Endothelial cell of umbilical vein (primary cell): ENCODE data around the gene GSTM4. TPM values are rescaled to one million over a fixed set of nuclear protein-coding genes. Genes with fewer than 3 reads are reported as not detected.

ENCODE experiments used
- BruUV-seq: library from RNA; stranded (reverse); fragments of 400-500 nt; replicated peaks from 2 replicates; lab custom pipeline; 2021; lab: Mats Ljungman, UMichigan
- CTCF ChIA-PET: fragments of 300-600, 350-600 bp; sonication (Branson Sonifier 250); formaldehyde crosslinking; loops from one replicate; lab custom pipeline; 2021; ENCODE audit warnings: antibody characterized with exemption, inconsistent platforms; lab: Charles Lee
- POLR2A ChIA-PET: fragments of 300-600, 350-600 bp; sonication (Branson Sonifier 250); formaldehyde crosslinking; loops from one replicate; lab custom pipeline; 2021; ENCODE audit warnings: antibody characterized with exemption, inconsistent platforms; lab: Charles Lee
- DNase-seq: peaks from one replicate; pipeline ENCODE4 v3.0.0-alpha.2; 2011; ENCODE audit warnings: low read depth, low spot score
- FAIRE-seq: peaks from 2 replicates; lab custom pipeline; 2011; peaks lifted over from hg19 to GRCh38; lab: Jason Lieb, UNC
- H2AFZ ChIP-seq: 2 replicates; pipeline ENCODE4 v1.6.0; 2012; ENCODE audit warnings: low read depth, low read length, control low read depth, inconsistent platforms
- H3K27ac ChIP-seq: 2 replicates; pipeline ENCODE4 v1.5.1; 2011; ENCODE audit warnings: low read depth, mild to moderate bottlenecking, control low read depth, low read length, moderate library complexity; ENCODE audit not compliant: insufficient read depth
- H3K27me3 ChIP-seq, 2 experiments: 2 replicates each; pipeline versions ENCODE4 v1.6.0 to v1.6.1; 2011; ENCODE audit warnings: low read length in 2 of 2, mixed read lengths in 1 of 2; ENCODE audit not compliant: control insufficient read depth in 2 of 2, insufficient read depth in 2 of 2
- H3K36me3 ChIP-seq, 2 experiments: 2 replicates in 1 of 2; 3 replicates in 1 of 2; pipeline ENCODE4 v1.5.1; 2011; ENCODE audit warnings: low read length in 2 of 2, mild to moderate bottlenecking in 1 of 2, moderate library complexity in 1 of 2; ENCODE audit not compliant: control insufficient read depth in 2 of 2, insufficient read depth in 2 of 2; ENCODE audit errors: extremely low read depth in 1 of 2
- H3K4me1 ChIP-seq: 3 replicates; pipeline ENCODE4 v1.5.1; 2011; ENCODE audit warnings: mild to moderate bottlenecking, low read length; ENCODE audit not compliant: control insufficient read depth, insufficient read depth; ENCODE audit errors: extremely low read depth
- H3K4me2 ChIP-seq: 2 replicates; pipeline ENCODE4 v1.6.1; 2011; ENCODE audit warnings: low read length, control low read depth, mixed read lengths; ENCODE audit not compliant: insufficient read depth
- H3K4me3 ChIP-seq, 3 experiments: fragments of 200-600 bp in 1 of 3; sonication (generic), shearing (Covaris generic) in 1 of 3; replicated peaks in 1 of 3; 2 replicates each; pipeline ENCODE4 v1.5.1; 2011 to 2016; ENCODE audit warnings: control low read depth in 3 of 3, low read length in 3 of 3, mild to moderate bottlenecking in 2 of 3, inconsistent platforms in 1 of 3, low read depth in 1 of 3, moderate library complexity in 1 of 3; ENCODE audit not compliant: insufficient read depth in 1 of 3
- H3K79me2 ChIP-seq: 2 replicates; pipeline ENCODE4 v1.6.0; 2012; ENCODE audit warnings: low read length, inconsistent platforms; ENCODE audit not compliant: control insufficient read depth, insufficient read depth
- H3K9ac ChIP-seq: replicated peaks from 2 replicates; pipeline ENCODE3; 2011; ENCODE audit warnings: low read length, control low read depth; ENCODE audit not compliant: insufficient read depth; ENCODE audit errors: extremely low read depth
- H3K9me1 ChIP-seq: replicated peaks from 3 replicates; pipeline ENCODE4 v1.6.0; 2011; ENCODE audit warnings: mild to moderate bottlenecking, low read length; ENCODE audit not compliant: control insufficient read depth, insufficient read depth; ENCODE audit errors: extremely low read depth
- H3K9me3 ChIP-seq: replicated peaks from 2 replicates; pipeline ENCODE4 v1.5.1; 2012; ENCODE audit warnings: low read length, inconsistent platforms; ENCODE audit not compliant: control insufficient read depth, insufficient read depth
- H4K20me1 ChIP-seq: replicated peaks from 2 replicates; pipeline ENCODE3; 2011; ENCODE audit warnings: mild to moderate bottlenecking, low read length; ENCODE audit not compliant: control insufficient read depth, insufficient read depth; ENCODE audit errors: extremely low read depth
- CTCF ChIP-seq, 2 donors: IDR thresholded peaks; 1 replicate in 1 of 2; 2 replicates in 1 of 2; pipeline ENCODE4 v1.5.1; 2011; ENCODE audit warnings: low read length in 2 of 2, mild to moderate bottlenecking in 2 of 2, moderate library complexity in 2 of 2, control low read depth in 1 of 2, inconsistent platforms in 1 of 2, low read depth in 1 of 2; ENCODE audit not compliant: insufficient read depth in 1 of 2; ENCODE audit errors: extremely low read depth in 1 of 2
- EZH2 ChIP-seq: IDR thresholded peaks from 2 replicates; pipeline ENCODE4 v1.6.1; 2012; ENCODE audit warnings: borderline replicate concordance, low read depth, mild to moderate bottlenecking, moderate library complexity, low read length, inconsistent platforms; ENCODE audit not compliant: severe bottlenecking
- GATA2 ChIP-seq: IDR thresholded peaks from 2 replicates; pipeline ENCODE4 v1.7.0; 2011; ENCODE audit warnings: low read depth, mild to moderate bottlenecking, moderate library complexity, mixed read lengths, low read length; ENCODE audit not compliant: insufficient read length, insufficient read depth
- POLR2AphosphoS5 ChIP-seq: IDR thresholded peaks from 2 replicates; pipeline ENCODE4 v1.6.1; 2012; ENCODE audit warnings: low read depth, mild to moderate bottlenecking, control low read depth, low read length, moderate library complexity; ENCODE audit not compliant: insufficient read depth
- dilution Hi-C: fragments of 300-500 bp; cut with MboI; formaldehyde crosslinking; loops from one replicate; pipeline ENCODE4 v1.15.0; 2019; ENCODE audit warnings: low sequenced_read_pairs; ENCODE audit not compliant: extremely low pct_ligation_motif_present
- intact Hi-C: fragments of 100-400 bp; cut with micrococcal nuclease; formaldehyde crosslinking; loops from one replicate; pipeline ENCODE4 v1.10.0; 2022
- polyA plus RNA-seq, 4 experiments: library from polyadenylated mRNA; depleted of rRNA in 3 of 4; stranded (reverse) in 3 of 4; unstranded in 1 of 4; fragments of >200 nt; gene quantifications; 2 replicates each; pipeline versions ENCODE4 v1.2.1 to v1.2.3, GENCODE V29; 2011 to 2012; ENCODE audit warnings: missing spikeins in 1 of 4
- total RNA-seq: library from RNA; stranded (reverse); gene quantifications from 2 replicates; pipeline ENCODE4 v1.2.3, GENCODE V29; 2021

GSTM4 gene
- total and polyA plus RNA-seq, 2 donors (not counting 3 experiments of a cell fraction or from before 2014, with no cell fraction given): 9.5 to 11.6 TPM

- TF ChIP-seq GATA2 (no peak), CTCF (IDR thresholded peaks at IDR 0.05; ENCODE audit: extremely low read depth in 1 of 2, insufficient read depth in 1 of 2, low read depth in 1 of 2, low read length in 2 of 2) (no peak), POLR2AphosphoS5 (no peak), EZH2 (no peak)
- H3K36me3 ChIP-seq: no peaks in the 10 kb centered on the region
- H3K4me2 ChIP-seq: no peak overlapping the region
- FAIRE-seq (no peak), DNase-seq (no peak)
- H3K9ac ChIP-seq: no peak overlapping the region
- no peaks in the 10 kb centered on the region for H4K20me1 ChIP-seq
- no peak overlapping the region for H3K27ac ChIP-seq
- intact Hi-C loops: loop anchor here (5.0 kb wide), 1 partner anchor 98 kb away; the partner anchor contains the start of gene EPS8L3
- ChIA-PET POLR2A (no interaction called here), CTCF (interaction anchor here (1.0 kb wide), 1 partner anchor 23 kb away, joined by 3 read pairs; the partner anchor contains the start of gene GSTM1)
- no peak overlapping the region for H2AFZ ChIP-seq
- no peak overlapping the region for H3K4me3 ChIP-seq
- no peaks in the 10 kb centered on the region for H3K79me2 ChIP-seq
- no peaks in the 10 kb centered on the region for H3K27me3 ChIP-seq
- no peaks in the 10 kb centered on the region for H3K9me1 ChIP-seq
- BruUV-seq: no TSS peak
- peaks cover 5% of the 10 kb centered on the region for H3K4me1 ChIP-seq
- no peaks in the 10 kb centered on the region for H3K9me3 ChIP-seq
- dilution Hi-C loops: no loop called here
Measured at GRCh38 chr1:109664671-109665070, 8.8 kb downstream of the GSTM4 start.
